ELF-1 (cell line): Measurements from ENCODE around the gene CCDC174.

Experiments
- DNase-seq: peaks from one replicate; pipeline ENCODE4 v3.0.0-alpha.2; 2016; ENCODE audit warnings: low read depth, low spot score

Gene CCDC174

DNA sequence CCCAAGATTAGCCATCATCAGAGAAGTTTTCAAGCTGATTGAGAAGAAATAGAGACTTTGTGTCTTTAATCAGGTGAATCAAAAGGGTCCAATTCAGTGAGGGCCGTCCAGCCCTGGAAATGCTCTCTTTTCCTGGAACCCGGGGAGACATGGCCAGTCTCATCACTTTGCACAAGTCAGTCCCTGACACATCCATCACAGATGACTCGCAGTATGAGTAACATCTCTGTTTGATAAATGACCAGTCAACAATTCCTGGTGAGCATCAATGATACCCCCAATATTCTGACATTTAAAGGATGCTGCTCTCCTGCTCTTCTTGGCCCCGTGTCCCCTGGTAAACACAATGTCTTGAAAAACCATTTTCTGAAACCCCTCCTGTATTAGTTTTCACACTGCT is 50.1 kb downstream of the CCDC174 start:
- DNase-seq = no peak

DNA sequence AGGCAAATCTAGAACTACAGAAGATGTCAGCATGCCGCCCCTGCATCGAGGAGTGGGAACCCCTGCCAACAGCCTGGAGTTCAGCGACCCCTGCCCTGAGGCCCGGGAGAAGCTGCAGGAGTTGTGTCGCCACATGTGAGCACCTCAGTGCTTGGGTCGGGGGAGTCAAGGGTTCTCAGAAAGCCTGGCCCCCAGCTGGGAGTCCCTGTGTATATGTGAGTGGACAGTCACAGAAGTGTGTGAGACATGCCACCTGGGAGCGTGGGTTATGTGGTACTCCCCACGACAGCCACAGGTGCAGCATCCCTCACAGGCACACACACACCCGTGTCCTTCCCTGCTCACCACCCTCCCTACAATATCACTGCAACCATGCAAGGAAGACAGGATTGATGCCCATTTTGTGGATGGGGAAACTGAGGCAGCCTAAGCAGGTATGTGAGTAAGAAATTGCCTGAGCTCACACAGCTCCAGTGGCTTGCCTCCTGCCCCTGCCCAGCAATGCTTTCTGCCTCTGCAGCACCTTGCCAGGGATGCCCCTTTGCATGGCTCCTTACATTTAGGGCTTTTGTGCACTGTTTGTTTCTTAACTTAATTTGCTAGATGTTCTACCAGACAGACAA is 51.7 kb downstream of the CCDC174 start:
- DNase-seq = no peak

DNA sequence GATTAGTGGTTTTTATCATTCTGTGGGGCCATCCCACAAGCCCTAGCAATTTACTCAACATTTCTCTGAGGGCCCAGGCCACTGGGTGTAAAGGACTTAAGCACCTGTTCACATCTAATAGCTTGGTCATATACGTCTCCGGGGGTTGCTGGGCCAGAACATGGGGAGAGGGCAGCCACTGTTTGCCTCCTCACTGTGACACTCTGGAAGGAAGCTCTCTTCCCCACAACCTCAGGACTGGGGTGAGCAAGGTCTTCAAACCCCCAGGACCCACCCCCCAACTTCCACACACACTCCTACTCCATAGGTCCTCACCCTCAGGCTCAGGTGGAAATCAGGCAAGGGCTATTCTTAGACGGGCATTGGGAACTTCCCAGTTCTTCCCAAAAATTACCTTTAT is 52.2 kb downstream of the CCDC174 start:
- DNase-seq = no peak

DNA sequence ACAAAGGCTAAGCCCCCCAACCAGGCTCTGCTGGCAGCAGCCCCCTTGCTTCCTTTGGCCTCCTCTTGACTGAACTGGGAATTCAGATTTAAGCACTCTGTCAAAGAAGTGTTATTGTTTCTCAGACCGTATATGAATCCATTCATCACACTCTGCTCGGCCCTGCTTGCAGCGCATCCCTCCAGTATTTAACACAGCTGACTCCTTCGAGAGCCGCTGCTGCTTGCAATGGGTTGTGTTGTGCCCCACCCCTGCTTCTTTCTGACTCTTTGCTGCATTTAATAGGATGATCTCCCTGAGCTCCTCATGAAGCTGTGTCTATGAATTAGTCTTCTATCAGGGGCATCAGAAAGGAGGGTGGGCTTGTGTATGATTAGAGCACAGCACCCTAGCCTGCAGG is 54.5 kb downstream of the CCDC174 start:
- DNase-seq = no peak

DNA sequence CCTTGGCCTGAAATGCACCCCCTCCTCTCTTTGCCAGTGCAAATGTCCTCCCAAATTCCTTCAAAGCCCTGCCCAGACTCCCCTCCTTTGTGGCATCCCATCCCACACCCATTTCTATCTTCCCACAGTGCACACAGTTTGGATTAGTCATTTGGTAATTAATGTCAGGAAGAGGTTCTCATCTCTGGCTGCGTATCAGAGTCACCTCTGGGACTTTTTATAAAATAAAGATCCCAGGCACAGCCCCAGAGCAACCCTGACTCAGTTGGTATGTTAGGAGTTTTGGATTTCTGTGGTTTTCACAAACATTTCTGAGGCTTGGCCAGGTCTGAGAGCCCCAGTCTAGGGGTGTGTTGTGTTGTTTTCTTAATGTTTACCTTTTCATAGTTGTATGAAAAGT is 65.0 kb downstream of the CCDC174 start:
- DNase-seq = no peak

DNA sequence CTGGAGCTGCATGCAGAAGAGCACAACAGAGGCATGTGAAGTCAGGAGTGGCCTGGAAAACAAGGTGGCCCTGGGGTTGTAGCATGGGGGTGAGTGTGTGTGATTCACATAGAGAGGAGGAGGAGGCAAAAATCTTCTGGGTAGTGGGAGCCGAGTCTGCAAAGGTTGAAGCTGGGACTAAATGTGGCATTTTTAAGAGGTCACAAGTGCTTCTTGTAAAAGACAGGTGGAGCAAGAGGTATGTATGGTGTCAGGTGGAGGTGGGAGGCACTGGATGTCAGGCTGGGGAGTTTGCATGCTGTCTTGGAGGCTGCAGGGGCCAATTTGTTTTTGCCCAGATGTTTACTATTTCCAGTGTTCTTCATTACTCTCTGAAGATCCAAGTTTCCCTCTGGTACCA is 65.7 kb downstream of the CCDC174 start:
- DNase-seq = no peak

DNA sequence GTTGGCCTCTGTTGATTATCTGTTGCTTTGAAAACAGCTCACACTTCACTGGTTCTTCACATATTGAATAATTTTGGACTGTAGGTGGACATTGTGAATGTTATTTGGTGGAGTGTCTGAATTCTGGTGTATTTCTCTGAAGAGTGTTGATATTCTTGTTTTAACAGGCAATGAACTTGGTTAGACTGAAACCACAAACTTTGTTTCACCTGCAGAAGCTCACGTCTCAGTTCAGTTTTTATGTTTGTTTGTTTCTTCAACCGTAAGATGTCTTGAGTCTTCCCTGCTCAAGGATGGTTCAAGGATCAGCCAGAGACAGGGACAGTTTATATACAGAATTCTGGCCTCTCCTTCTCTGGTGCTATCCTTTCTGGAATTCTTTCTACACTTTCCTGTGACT is 67.0 kb downstream of the CCDC174 start:
- no peak for DNase-seq

DNA sequence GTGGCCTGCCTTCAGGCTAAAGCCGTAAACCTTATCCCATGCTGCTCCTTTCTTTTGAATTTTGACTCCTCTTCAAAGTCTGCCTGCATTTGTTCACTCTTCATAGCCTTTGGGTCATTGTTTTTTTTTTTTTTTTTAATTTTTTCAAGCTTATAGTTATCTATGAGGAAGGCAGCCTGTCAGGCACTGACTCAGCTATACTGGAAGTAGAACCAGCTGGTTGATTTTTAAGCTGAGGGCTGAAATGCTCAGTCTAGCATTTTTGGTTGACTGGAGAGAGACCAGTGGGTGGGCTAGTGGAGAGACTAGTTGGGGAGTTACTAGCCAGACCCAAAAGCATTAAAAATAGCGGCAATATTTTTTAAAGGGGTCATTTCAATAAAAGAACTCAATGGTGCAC is 67.4 kb downstream of the CCDC174 start:
- no peak for DNase-seq

DNA sequence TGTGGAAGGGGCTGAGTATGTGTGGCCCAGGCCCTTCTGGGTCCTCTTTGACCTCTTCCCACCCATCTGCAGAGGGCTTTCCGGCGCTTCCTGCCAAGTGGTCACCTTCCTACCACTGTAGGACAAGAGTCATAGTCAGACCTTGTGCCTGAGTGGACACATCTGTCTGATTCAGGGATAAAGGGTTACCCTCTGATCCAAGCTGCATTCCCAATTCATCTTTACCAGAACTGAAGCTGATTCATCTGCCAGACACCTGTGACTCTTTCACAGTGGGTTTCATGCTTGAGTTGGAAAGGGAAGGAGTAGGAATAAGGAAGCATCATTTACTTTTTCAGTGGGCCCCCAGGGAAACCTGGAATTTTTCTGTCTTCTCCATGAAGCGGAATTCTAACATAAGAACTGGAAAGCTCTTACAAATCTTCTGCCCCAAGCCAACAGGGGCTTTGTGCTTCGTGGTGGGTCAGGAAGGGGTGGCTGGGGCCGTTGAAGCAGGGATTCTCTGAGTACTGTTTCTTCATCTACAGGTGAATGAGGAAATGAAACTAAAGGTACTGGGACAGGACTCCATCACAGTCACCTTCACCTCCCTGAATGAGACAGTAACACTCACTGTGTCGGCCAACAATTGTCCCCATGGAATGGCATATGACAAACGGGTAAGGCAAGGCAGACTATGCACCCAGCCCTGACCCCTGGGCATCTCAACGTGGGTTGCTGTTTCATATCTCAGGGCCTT is 69.7 kb downstream of the CCDC174 start:
- DNase-seq = no peak
